ENCODE data around the gene ZNF76. TPM values are rescaled to one million over a fixed set of nuclear protein-coding genes. Genes with fewer than 3 reads are reported as not detected.

The ZNF76 gene
- polyA plus RNA-seq, 1 of the 3 experiments (the other 2 are of a cell fraction), result 19.7 TPM

DNA sequence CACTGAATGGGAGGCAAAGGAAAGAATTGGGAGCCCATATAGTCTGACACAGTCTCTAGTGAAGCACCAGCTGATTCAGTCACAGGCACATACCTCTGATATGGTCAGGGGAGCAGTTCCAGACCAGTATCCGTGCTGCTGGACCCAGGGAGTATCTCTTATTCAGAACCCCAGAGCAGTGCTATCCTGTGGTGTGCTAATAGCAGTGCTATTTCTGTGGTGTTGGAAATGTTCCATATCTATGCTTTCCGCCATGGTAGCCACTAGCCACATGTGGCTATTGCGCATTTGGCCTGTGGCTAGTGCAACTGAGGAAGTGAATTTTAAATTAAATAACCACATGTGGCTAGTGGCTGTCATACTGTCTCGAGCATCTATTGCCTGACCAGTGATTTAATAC lies 34.8 kb upstream of the ZNF76 start (continued):
- TF ChIP-seq, protein P1, sequence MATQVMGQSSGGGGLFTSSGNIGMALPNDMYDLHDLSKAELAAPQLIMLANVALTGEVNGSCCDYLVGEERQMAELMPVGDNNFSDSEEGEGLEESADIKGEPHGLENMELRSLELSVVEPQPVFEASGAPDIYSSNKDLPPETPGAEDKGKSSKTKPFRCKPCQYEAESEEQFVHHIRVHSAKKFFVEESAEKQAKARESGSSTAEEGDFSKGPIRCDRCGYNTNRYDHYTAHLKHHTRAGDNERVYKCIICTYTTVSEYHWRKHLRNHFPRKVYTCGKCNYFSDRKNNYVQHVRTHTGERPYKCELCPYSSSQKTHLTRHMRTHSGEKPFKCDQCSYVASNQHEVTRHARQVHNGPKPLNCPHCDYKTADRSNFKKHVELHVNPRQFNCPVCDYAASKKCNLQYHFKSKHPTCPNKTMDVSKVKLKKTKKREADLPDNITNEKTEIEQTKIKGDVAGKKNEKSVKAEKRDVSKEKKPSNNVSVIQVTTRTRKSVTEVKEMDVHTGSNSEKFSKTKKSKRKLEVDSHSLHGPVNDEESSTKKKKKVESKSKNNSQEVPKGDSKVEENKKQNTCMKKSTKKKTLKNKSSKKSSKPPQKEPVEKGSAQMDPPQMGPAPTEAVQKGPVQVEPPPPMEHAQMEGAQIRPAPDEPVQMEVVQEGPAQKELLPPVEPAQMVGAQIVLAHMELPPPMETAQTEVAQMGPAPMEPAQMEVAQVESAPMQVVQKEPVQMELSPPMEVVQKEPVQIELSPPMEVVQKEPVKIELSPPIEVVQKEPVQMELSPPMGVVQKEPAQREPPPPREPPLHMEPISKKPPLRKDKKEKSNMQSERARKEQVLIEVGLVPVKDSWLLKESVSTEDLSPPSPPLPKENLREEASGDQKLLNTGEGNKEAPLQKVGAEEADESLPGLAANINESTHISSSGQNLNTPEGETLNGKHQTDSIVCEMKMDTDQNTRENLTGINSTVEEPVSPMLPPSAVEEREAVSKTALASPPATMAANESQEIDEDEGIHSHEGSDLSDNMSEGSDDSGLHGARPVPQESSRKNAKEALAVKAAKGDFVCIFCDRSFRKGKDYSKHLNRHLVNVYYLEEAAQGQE (IDR thresholded peaks at IDR 0.05; ENCODE audit: low read depth, low read length), result no peak
- TF ChIP-seq POLR2AphosphoS5 (IDR thresholded peaks at IDR 0.05; ENCODE audit: low read depth, low read length), result no peak
- no peak for TF ChIP-seq MXI1 (IDR thresholded peaks at IDR 0.05; ENCODE audit: low read depth, low read length)
- no peak for TF ChIP-seq YY1 (IDR thresholded peaks at IDR 0.05; ENCODE audit: low read depth)
- no peak for TF ChIP-seq GABPA (IDR thresholded peaks at IDR 0.05; ENCODE audit: low read depth)
- TF ChIP-seq FOXM1 (IDR thresholded peaks at IDR 0.05; ENCODE audit: low read depth), result no peak

- Histone ChIP-seq H3K36me3 (replicated peaks in 1 of 2; ENCODE audit: control insufficient read depth in 1 of 2, insufficient read depth in 2 of 2, low read length in 1 of 2) (peaks cover 0 to 5% of the 10 kb centered on the region in 2 experiments), H3K27ac (ENCODE audit: low read depth in 2 of 2, low read length in 1 of 2) (no peak overlapping the region), H3F3A (replicated peaks; ENCODE audit: insufficient read depth) (no peaks in the 10 kb centered on the region), H3K27me3 (ENCODE audit: insufficient read depth) (no peaks in the 10 kb centered on the region), H3K4me1 (ENCODE audit: control insufficient read depth in 1 of 2, insufficient read depth in 2 of 2, low read depth in 1 of 2, low read length in 1 of 2) (peaks cover 0 to 10% of the 10 kb centered on the region in 2 experiments; a peak in 1 of 4 replicates), H2AFZ (ENCODE audit: low read depth) (no peak overlapping the region), H3K4me3 (ENCODE audit: low read depth in 2 of 2, low read length in 1 of 2) (no peak overlapping the region), H3K4me2 (no peak overlapping the region), H3K9ac (no peak overlapping the region), H3K79me2 (ENCODE audit: insufficient read depth) (no peaks in the 10 kb centered on the region), H4K20me1 (ENCODE audit: insufficient read depth) (no peaks in the 10 kb centered on the region), H3K9me2 (no peaks in the 10 kb centered on the region), H3K9me3 (no peaks in the 10 kb centered on the region)
- TF ChIP-seq NFIC (IDR thresholded peaks at IDR 0.05; ENCODE audit: borderline replicate concordance), result no peak
- TF ChIP-seq, protein P2, sequence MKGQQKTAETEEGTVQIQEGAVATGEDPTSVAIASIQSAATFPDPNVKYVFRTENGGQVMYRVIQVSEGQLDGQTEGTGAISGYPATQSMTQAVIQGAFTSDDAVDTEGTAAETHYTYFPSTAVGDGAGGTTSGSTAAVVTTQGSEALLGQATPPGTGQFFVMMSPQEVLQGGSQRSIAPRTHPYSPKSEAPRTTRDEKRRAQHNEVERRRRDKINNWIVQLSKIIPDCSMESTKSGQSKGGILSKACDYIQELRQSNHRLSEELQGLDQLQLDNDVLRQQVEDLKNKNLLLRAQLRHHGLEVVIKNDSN (IDR thresholded peaks at IDR 0.05; ENCODE audit: borderline replicate concordance, low read depth), result no peak
- no peak for TF ChIP-seq MEF2A (IDR thresholded peaks at IDR 0.05; ENCODE audit: borderline replicate concordance, low read depth)
- no peak for TF ChIP-seq RXRA (IDR thresholded peaks at IDR 0.05; ENCODE audit: borderline replicate concordance, low read depth)
- no peak for TF ChIP-seq JUND (IDR thresholded peaks at IDR 0.05)
- TF ChIP-seq, protein P3, sequence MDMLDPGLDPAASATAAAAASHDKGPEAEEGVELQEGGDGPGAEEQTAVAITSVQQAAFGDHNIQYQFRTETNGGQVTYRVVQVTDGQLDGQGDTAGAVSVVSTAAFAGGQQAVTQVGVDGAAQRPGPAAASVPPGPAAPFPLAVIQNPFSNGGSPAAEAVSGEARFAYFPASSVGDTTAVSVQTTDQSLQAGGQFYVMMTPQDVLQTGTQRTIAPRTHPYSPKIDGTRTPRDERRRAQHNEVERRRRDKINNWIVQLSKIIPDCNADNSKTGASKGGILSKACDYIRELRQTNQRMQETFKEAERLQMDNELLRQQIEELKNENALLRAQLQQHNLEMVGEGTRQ (IDR thresholded peaks at IDR 0.05; ENCODE audit: borderline replicate concordance, low read depth, low read length), result no peak
- TF ChIP-seq FOSL2 (IDR thresholded peaks at IDR 0.05; ENCODE audit: borderline replicate concordance, low read depth), result no peak
- no peak for TF ChIP-seq NRF1 (IDR thresholded peaks at IDR 0.05; ENCODE audit: low read depth, low read length)
- TF ChIP-seq FOXJ3 (CRISPR knock-in tag; IDR thresholded peaks at IDR 0.05), result no peak
- no peak for TF ChIP-seq RAD21 (IDR thresholded peaks at IDR 0.05; ENCODE audit: low read length)
- TF ChIP-seq TEAD4 (IDR thresholded peaks at IDR 0.05; ENCODE audit: borderline replicate concordance, insufficient read depth), result no peak
- TF ChIP-seq, protein P4, sequence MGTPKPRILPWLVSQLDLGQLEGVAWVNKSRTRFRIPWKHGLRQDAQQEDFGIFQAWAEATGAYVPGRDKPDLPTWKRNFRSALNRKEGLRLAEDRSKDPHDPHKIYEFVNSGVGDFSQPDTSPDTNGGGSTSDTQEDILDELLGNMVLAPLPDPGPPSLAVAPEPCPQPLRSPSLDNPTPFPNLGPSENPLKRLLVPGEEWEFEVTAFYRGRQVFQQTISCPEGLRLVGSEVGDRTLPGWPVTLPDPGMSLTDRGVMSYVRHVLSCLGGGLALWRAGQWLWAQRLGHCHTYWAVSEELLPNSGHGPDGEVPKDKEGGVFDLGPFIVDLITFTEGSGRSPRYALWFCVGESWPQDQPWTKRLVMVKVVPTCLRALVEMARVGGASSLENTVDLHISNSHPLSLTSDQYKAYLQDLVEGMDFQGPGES (IDR thresholded peaks at IDR 0.05; ENCODE audit: low read depth, low read length), result no peak
- no peak for TF ChIP-seq EZH2phosphoT487 (IDR thresholded peaks at IDR 0.05; ENCODE audit: borderline replicate concordance, low read depth)
- no peak for TF ChIP-seq EP300 (IDR thresholded peaks at IDR 0.05; ENCODE audit: borderline replicate concordance in 1 of 2, low read depth in 1 of 2, low read length in 1 of 2)
- TF ChIP-seq GABPA (IDR thresholded peaks at IDR 0.05; ENCODE audit: low read depth), result no peak
- no peak for TF ChIP-seq TCF12 (IDR thresholded peaks at IDR 0.05)
- DNase-seq, result no peak
- POLR2A ChIA-PET, result no interaction called here
- CTCF ChIA-PET, result interaction anchor here (1.7 to 12.0 kb wide), 3 partner anchors 12 to 241 kb away, joined by 4 to 163 read pairs (median 8); no protein-coding TSS in a partner anchor
- 97% methylated on average over 6 of the region's 6 CpGs for WGBS (ENCODE audit: low lambda C conversion rate)
Measured at GRCh38 chr6:35228481-35228880, 31.1 kb upstream of the ZNF76 start.

Data from SK-N-SH (cell line).